ENCODE data around the gene C1S.

The C1S gene

DNA sequence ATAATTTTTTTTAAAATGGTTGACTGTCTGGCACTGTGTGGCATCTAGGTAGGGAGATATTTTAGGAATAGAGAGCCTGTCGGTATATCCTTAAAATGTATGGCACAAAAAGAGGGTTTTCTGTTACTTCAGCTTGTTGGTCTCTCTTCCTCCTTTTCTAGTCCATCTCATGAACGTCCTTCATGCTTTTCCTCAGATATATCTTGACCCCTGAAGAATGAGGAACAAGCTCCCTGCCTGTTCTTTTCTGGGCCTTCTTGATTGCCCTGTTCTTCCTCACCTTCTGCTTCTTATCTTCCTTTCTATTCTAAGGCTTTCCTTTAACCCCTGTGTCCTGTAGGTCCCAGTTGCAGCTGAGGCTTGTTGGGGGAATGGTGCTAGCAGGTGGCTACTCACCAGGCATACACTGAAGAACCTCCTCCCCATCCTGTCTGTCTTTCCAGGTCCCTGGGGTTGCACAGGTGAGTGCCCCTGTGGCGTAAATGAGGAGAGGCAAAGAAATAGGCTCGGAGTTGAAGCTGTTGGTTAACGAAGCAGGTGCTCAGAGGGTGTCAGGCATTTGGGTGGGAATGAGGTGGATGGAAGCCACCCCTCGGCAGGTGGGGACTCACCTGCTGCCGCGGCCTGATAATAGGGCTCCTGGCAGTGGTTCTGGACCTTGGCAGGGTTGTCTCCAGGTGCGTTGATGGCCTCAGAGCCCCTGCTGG, 38.9 kb downstream of the C1S start:
- H3K4me1 ChIP-seq (ENCODE audit: insufficient read depth, low read length): no peaks in the 10 kb centered on the region
- H3K4me2 ChIP-seq (ENCODE audit: insufficient read depth, low read length): no peak overlapping the region
- no peak for DNase-seq
- TF ChIP-seq EZH2 (IDR thresholded peaks at IDR 0.05; ENCODE audit: borderline replicate concordance, low read depth, low read length, severe bottlenecking): no peak
- TF ChIP-seq, protein P1, sequence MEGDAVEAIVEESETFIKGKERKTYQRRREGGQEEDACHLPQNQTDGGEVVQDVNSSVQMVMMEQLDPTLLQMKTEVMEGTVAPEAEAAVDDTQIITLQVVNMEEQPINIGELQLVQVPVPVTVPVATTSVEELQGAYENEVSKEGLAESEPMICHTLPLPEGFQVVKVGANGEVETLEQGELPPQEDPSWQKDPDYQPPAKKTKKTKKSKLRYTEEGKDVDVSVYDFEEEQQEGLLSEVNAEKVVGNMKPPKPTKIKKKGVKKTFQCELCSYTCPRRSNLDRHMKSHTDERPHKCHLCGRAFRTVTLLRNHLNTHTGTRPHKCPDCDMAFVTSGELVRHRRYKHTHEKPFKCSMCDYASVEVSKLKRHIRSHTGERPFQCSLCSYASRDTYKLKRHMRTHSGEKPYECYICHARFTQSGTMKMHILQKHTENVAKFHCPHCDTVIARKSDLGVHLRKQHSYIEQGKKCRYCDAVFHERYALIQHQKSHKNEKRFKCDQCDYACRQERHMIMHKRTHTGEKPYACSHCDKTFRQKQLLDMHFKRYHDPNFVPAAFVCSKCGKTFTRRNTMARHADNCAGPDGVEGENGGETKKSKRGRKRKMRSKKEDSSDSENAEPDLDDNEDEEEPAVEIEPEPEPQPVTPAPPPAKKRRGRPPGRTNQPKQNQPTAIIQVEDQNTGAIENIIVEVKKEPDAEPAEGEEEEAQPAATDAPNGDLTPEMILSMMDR (IDR thresholded peaks at IDR 0.05; ENCODE audit: borderline replicate concordance, extremely low read depth, low read length, poor library complexity, severe bottlenecking): no peak
- H3K79me2 ChIP-seq (ENCODE audit: insufficient read depth, low read length): no peaks in the 10 kb centered on the region
- no peak for ATAC-seq (ENCODE audit: insufficient read depth, low read depth)
- no peaks in the 10 kb centered on the region for H4K20me1 ChIP-seq (ENCODE audit: insufficient read depth, low read length)
- H2AFZ ChIP-seq (ENCODE audit: low read depth, low read length): no peak overlapping the region
- H3K36me3 ChIP-seq (ENCODE audit: insufficient read depth, low read length): peaks cover 7% of the 10 kb centered on the region
- H3K9ac ChIP-seq (ENCODE audit: low read depth, low read length): no peak overlapping the region
- H3K27me3 ChIP-seq (ENCODE audit: insufficient read depth, low read length, poor library complexity): no peaks in the 10 kb centered on the region
- no peak overlapping the region for H3K4me3 ChIP-seq (ENCODE audit: low read depth in 1 of 2, low read length in 2 of 2)
- H3K27ac ChIP-seq (ENCODE audit: low read length): no peak overlapping the region
- H3K9me3 ChIP-seq (ENCODE audit: insufficient read depth, low read length, severe bottlenecking): no peaks in the 10 kb centered on the region

DNA sequence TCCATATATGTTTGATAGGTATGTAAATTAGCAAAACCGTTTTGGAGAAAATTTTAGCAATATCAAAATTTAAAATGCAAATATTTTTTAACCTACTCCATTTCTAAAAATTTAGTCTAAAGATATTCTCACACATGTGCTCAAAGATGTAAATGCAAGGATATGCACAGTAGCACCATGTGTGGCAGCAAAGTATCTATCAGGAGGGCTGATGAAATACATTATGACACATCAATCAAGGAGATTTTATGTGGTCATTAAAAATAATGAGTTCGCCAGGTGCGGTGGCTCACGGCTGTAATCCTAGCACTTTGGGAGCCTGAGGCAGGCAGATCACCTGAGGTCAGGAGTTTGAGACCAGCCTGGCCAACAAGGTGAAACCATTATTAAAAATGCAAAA, 39.7 kb downstream of the C1S start:
- no peaks in the 10 kb centered on the region for H4K20me1 ChIP-seq (ENCODE audit: insufficient read depth, low read length)
- TF ChIP-seq, protein P1 (IDR thresholded peaks at IDR 0.05; ENCODE audit: borderline replicate concordance, extremely low read depth, low read length, poor library complexity, severe bottlenecking): no peak
- TF ChIP-seq EZH2 (IDR thresholded peaks at IDR 0.05; ENCODE audit: borderline replicate concordance, low read depth, low read length, severe bottlenecking): no peak
- no peaks in the 10 kb centered on the region for H3K27me3 ChIP-seq (ENCODE audit: insufficient read depth, low read length, poor library complexity)
- H3K27ac ChIP-seq (ENCODE audit: low read length): no peak overlapping the region
- H3K36me3 ChIP-seq (ENCODE audit: insufficient read depth, low read length): peaks cover 7% of the 10 kb centered on the region
- DNase-seq: no peak
- no peak overlapping the region for H3K9ac ChIP-seq (ENCODE audit: low read depth, low read length)
- H3K4me2 ChIP-seq (ENCODE audit: insufficient read depth, low read length): no peak overlapping the region
- H2AFZ ChIP-seq (ENCODE audit: low read depth, low read length): no peak overlapping the region
- H3K79me2 ChIP-seq (ENCODE audit: insufficient read depth, low read length): no peaks in the 10 kb centered on the region
- H3K4me1 ChIP-seq (ENCODE audit: insufficient read depth, low read length): no peaks in the 10 kb centered on the region
- H3K9me3 ChIP-seq (ENCODE audit: insufficient read depth, low read length, severe bottlenecking): no peaks in the 10 kb centered on the region
- no peak for ATAC-seq (ENCODE audit: insufficient read depth, low read depth)
- no peak overlapping the region for H3K4me3 ChIP-seq (ENCODE audit: low read depth in 1 of 2, low read length in 2 of 2)

DNA sequence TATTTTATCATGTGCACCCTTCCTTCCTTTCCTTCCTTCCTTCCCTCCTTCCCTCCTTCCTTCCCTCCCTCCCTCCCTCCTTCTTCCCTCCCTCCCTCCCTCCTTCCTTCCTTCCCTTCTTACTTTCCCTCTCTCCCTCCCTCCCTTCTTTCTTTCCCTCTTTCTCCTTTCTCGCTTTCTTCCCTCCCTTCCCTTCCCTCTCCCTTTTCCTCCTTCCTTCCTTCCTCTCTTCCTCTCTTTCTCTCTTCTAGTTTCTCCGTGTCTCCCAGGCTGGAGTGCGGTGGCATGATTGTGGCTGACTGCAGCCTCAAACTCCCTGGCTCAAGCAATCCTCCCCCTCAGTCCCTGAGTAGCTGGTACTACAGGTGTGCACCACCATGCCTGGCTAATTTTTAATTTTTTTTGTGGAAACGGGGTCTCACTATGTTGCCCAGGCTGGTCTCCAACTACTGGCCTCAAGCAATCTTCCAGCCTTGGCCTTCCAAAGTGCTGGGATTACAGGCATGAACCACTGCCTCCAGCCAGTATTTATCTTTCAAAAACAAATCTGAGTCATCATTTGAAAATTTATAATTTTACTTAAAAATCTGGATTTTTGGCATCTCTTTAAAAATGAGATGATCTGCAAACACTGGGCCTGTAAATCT, 40.7 kb downstream of the C1S start:
- H3K4me2 ChIP-seq (ENCODE audit: insufficient read depth, low read length): no peak overlapping the region
- TF ChIP-seq, protein P1 (IDR thresholded peaks at IDR 0.05; ENCODE audit: borderline replicate concordance, extremely low read depth, low read length, poor library complexity, severe bottlenecking): no peak
- TF ChIP-seq EZH2 (IDR thresholded peaks at IDR 0.05; ENCODE audit: borderline replicate concordance, low read depth, low read length, severe bottlenecking): no peak
- ATAC-seq (ENCODE audit: insufficient read depth, low read depth) (no peak), DNase-seq (no peak)
- H3K4me1 ChIP-seq (ENCODE audit: insufficient read depth, low read length): no peaks in the 10 kb centered on the region
- H3K79me2 ChIP-seq (ENCODE audit: insufficient read depth, low read length): no peaks in the 10 kb centered on the region
- H2AFZ ChIP-seq (ENCODE audit: low read depth, low read length): no peak overlapping the region
- H4K20me1 ChIP-seq (ENCODE audit: insufficient read depth, low read length): no peaks in the 10 kb centered on the region
- H3K27me3 ChIP-seq (ENCODE audit: insufficient read depth, low read length, poor library complexity): no peaks in the 10 kb centered on the region
- H3K36me3 ChIP-seq (ENCODE audit: insufficient read depth, low read length): peaks cover 7% of the 10 kb centered on the region
- no peak overlapping the region for H3K9ac ChIP-seq (ENCODE audit: low read depth, low read length)
- H3K27ac ChIP-seq (ENCODE audit: low read length): no peak overlapping the region
- no peak overlapping the region for H3K4me3 ChIP-seq (ENCODE audit: low read depth in 1 of 2, low read length in 2 of 2)
- peaks cover 2% of the 10 kb centered on the region for H3K9me3 ChIP-seq (ENCODE audit: insufficient read depth, low read length, severe bottlenecking)
